ENCODE results near the gene OSM.

DNA sequence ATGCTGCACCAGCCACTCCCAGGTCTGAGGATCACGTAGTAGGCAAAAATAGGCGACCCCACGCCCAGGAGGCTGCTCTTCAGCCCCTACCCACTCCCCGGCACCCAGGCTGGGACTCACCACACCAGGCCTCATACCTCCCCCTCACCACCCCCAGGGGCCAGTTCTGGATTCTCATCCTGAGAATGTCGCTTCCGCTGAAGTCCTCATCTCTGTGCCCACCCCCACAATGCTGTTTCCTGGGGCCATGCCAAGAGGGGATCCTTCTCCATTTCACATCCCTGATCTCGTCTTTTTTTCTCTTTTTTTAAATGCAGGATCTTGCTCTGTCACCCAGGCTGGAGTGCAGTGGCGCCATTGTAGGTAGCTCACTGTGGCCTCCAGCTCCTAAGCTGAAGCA is 1.7 kb upstream of the OSM start:
- TF ChIP-seq, protein P1, sequence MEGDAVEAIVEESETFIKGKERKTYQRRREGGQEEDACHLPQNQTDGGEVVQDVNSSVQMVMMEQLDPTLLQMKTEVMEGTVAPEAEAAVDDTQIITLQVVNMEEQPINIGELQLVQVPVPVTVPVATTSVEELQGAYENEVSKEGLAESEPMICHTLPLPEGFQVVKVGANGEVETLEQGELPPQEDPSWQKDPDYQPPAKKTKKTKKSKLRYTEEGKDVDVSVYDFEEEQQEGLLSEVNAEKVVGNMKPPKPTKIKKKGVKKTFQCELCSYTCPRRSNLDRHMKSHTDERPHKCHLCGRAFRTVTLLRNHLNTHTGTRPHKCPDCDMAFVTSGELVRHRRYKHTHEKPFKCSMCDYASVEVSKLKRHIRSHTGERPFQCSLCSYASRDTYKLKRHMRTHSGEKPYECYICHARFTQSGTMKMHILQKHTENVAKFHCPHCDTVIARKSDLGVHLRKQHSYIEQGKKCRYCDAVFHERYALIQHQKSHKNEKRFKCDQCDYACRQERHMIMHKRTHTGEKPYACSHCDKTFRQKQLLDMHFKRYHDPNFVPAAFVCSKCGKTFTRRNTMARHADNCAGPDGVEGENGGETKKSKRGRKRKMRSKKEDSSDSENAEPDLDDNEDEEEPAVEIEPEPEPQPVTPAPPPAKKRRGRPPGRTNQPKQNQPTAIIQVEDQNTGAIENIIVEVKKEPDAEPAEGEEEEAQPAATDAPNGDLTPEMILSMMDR (IDR thresholded peaks at IDR 0.05; ENCODE audit: poor library complexity) = no peak
- TF ChIP-seq EZH2 (IDR thresholded peaks at IDR 0.05; ENCODE audit: borderline replicate concordance) = no peak

Data from hepatocyte (in vitro differentiated cells).